ENCODE measurements around the gene XYLT1. TPM values are rescaled to one million over a fixed set of nuclear protein-coding genes. Genes with fewer than 3 reads are reported as not detected.
A peak's percentile ranks its signal among the peaks of the same experiment; 100 is the strongest.

Gene XYLT1
- total RNA-seq, 3 donors from 2014 or later (not counting 1 experiment from before 2014, with no cell fraction given): 40.9 to 55.5 (median 43.8) TPM

DNA sequence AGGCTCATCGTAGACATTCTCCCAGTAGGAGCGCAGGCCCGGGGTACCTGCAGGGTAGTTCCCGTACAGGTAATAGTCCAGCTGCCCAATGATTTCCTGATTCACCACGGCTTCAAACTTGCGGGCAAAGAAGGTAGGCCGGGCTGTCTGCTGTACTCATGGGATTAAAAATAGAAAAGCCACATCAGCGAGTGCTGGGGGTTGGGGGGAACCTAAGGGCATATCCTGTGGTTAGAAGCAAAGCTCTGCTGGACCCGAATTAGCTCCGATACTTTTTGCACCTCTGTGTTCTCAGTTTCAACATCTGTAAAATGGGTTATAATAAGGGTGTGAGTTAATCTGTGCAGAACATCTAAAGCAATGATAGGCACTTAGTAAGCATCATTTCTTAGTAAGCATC is 336.2 kb downstream of the XYLT1 start:
- H3K27me3 ChIP-seq (ENCODE audit: control insufficient read depth, insufficient read depth, low read length): no peaks in the 10 kb centered on the region
- peak overlapping the region; percentile 47 to 53 for H3K27ac Mint-ChIP-seq
- TF ChIP-seq, protein P1, sequence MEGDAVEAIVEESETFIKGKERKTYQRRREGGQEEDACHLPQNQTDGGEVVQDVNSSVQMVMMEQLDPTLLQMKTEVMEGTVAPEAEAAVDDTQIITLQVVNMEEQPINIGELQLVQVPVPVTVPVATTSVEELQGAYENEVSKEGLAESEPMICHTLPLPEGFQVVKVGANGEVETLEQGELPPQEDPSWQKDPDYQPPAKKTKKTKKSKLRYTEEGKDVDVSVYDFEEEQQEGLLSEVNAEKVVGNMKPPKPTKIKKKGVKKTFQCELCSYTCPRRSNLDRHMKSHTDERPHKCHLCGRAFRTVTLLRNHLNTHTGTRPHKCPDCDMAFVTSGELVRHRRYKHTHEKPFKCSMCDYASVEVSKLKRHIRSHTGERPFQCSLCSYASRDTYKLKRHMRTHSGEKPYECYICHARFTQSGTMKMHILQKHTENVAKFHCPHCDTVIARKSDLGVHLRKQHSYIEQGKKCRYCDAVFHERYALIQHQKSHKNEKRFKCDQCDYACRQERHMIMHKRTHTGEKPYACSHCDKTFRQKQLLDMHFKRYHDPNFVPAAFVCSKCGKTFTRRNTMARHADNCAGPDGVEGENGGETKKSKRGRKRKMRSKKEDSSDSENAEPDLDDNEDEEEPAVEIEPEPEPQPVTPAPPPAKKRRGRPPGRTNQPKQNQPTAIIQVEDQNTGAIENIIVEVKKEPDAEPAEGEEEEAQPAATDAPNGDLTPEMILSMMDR (IDR thresholded peaks at IDR 0.05): no peak
- peaks cover 42 to 47% of the 10 kb centered on the region in 2 donors for H3K4me1 Mint-ChIP-seq
- no peak overlapping the region for H3K4me3 ChIP-seq (ENCODE audit: low read length)
- H3K36me3 ChIP-seq (ENCODE audit: control insufficient read depth, insufficient read depth, low read length): peaks cover 58% of the 10 kb centered on the region
- no peak for DNase-seq
- H3K27ac ChIP-seq (ENCODE audit: low read length): no peak overlapping the region
- peak in 1 of 3 donors; percentile 44 for ATAC-seq
- no peaks in the 10 kb centered on the region for H3K27me3 Mint-ChIP-seq (ENCODE audit: low read depth in 2 of 2)
- H3K4me3 Mint-ChIP-seq: no peak overlapping the region
- peaks cover 17% of the 10 kb centered on the region for H3K4me1 ChIP-seq (ENCODE audit: control insufficient read depth, insufficient read depth, low read length)
- intact Hi-C loops (cut with micrococcal nuclease): no loop called here
- WGBS (ENCODE audit: insufficient coverage): 20% methylated on average over 10 of the region's 10 CpGs
- no peaks in the 10 kb centered on the region for H3K9me3 ChIP-seq (ENCODE audit: control insufficient read depth, insufficient read depth, low read length)
- H3K36me3 Mint-ChIP-seq: peaks cover 16% of the 10 kb centered on the region
- H3K9me3 Mint-ChIP-seq: no peaks in the 10 kb centered on the region

DNA sequence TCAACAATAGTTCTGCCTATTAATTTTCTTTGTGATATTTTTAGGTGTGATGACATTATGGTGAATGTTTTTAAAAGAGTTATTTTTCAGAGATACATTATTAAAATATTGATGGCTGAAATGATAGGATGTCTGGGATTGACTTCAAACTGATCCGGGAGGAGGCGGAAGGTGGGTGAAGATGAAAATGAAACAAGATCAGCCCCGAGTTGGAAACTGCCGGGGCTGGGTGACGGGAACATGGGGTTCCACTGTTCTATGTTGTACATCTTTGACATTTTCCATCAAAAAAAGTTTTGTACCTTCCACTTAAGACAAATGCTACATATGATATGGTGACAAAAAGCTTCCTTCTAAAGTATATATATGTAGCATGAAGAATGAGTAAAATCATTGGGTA is 336.9 kb downstream of the XYLT1 start:
- Mint-ChIP-seq H3K36me3 (peaks cover 16% of the 10 kb centered on the region), H3K4me3 (no peak overlapping the region), H3K9me3 (no peaks in the 10 kb centered on the region), H3K27ac (peak overlapping the region in 1 of 2 donors; percentile 47), H3K4me1 (peaks cover 42 to 47% of the 10 kb centered on the region in 2 donors), H3K27me3 (ENCODE audit: low read depth in 2 of 2) (no peaks in the 10 kb centered on the region)
- DNase-seq: no peak
- TF ChIP-seq, protein P1 (IDR thresholded peaks at IDR 0.05): no peak
- H3K4me1 ChIP-seq (ENCODE audit: control insufficient read depth, insufficient read depth, low read length): peaks cover 17% of the 10 kb centered on the region
- peaks cover 52% of the 10 kb centered on the region for H3K36me3 ChIP-seq (ENCODE audit: control insufficient read depth, insufficient read depth, low read length)
- ATAC-seq: no peak
- intact Hi-C loops (cut with micrococcal nuclease): no loop called here
- no peaks in the 10 kb centered on the region for H3K9me3 ChIP-seq (ENCODE audit: control insufficient read depth, insufficient read depth, low read length)
- H3K27ac ChIP-seq (ENCODE audit: low read length): no peak overlapping the region
- WGBS (ENCODE audit: insufficient coverage): 97% methylated on average over 5 of the region's 5 CpGs
- H3K27me3 ChIP-seq (ENCODE audit: control insufficient read depth, insufficient read depth, low read length): no peaks in the 10 kb centered on the region
- H3K4me3 ChIP-seq (ENCODE audit: low read length): no peak overlapping the region

DNA sequence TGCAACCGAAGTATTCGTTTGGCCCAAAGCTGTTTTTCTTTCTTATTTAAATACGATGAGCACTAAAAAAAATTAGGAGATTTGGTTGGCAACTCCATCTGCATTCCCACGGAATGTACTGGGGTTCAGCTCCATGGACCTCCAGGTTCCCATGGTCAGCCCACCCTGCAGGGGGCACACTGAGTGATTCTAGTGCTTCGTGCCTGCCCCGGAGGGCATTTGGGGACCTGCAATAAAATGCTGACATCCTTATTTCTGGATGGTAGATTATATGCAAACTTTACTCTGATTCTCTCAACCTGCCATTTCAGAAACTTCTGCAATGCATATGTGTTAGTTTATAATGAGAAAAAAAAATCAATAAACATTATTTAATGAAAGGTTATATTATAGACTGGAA is 339.4 kb downstream of the XYLT1 start:
- Mint-ChIP-seq H3K36me3 (peaks cover 15% of the 10 kb centered on the region), H3K27me3 (ENCODE audit: low read depth in 2 of 2) (no peaks in the 10 kb centered on the region), H3K9me3 (no peaks in the 10 kb centered on the region), H3K4me3 (no peak overlapping the region), H3K27ac (no peak overlapping the region), H3K4me1 (peaks cover 33 to 44% of the 10 kb centered on the region in 2 donors)
- no peak overlapping the region for H3K4me3 ChIP-seq (ENCODE audit: low read length)
- H3K4me1 ChIP-seq (ENCODE audit: control insufficient read depth, insufficient read depth, low read length): peaks cover 17% of the 10 kb centered on the region
- H3K36me3 ChIP-seq (ENCODE audit: control insufficient read depth, insufficient read depth, low read length): peaks cover 47% of the 10 kb centered on the region
- TF ChIP-seq, protein P1 (IDR thresholded peaks at IDR 0.05): no peak
- ATAC-seq: no peak
- no peak for DNase-seq
- no peaks in the 10 kb centered on the region for H3K9me3 ChIP-seq (ENCODE audit: control insufficient read depth, insufficient read depth, low read length)
- H3K27ac ChIP-seq (ENCODE audit: low read length): no peak overlapping the region
- 89% methylated on average over 4 of the region's 6 CpGs for WGBS (ENCODE audit: insufficient coverage)
- intact Hi-C loops (cut with micrococcal nuclease): no loop called here
- no peaks in the 10 kb centered on the region for H3K27me3 ChIP-seq (ENCODE audit: control insufficient read depth, insufficient read depth, low read length)

DNA sequence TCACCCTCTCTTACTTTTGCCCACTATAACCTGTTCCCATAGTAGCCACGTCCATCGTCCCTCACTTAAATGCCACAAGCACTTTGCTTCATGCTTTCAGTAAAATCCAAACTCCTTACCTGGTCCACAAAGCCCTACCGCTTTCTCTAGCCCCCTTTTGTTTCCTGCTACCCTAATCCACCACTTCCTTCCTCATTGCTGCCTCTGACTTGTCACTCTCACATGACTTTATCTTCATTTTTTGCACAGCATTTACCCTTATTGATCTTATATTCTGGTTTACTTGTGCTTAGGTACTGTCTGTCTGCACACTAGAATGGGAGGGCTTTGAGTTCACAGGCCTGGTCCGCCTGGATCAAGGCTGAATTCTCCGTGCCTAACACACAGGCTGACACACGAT is 340.0 kb downstream of the XYLT1 start:
- no peak overlapping the region for H3K4me3 Mint-ChIP-seq
- Histone ChIP-seq H3K27ac (ENCODE audit: low read length) (no peak overlapping the region), H3K9me3 (ENCODE audit: control insufficient read depth, insufficient read depth, low read length) (no peaks in the 10 kb centered on the region), H3K36me3 (ENCODE audit: control insufficient read depth, insufficient read depth, low read length) (peaks cover 42% of the 10 kb centered on the region), H3K4me1 (ENCODE audit: control insufficient read depth, insufficient read depth, low read length) (peaks cover 17% of the 10 kb centered on the region), H3K27me3 (ENCODE audit: control insufficient read depth, insufficient read depth, low read length) (no peaks in the 10 kb centered on the region), H3K4me3 (ENCODE audit: low read length) (no peak overlapping the region)
- H3K4me1 Mint-ChIP-seq: peaks cover 27 to 38% of the 10 kb centered on the region in 2 donors
- DNase-seq: no peak
- no peaks in the 10 kb centered on the region for H3K27me3 Mint-ChIP-seq (ENCODE audit: low read depth in 2 of 2)
- H3K27ac Mint-ChIP-seq: peak overlapping the region in 1 of 2 donors; percentile 1
- no peak for ATAC-seq
- peaks cover 15% of the 10 kb centered on the region for H3K36me3 Mint-ChIP-seq
- intact Hi-C loops (cut with micrococcal nuclease): no loop called here
- 33% methylated on average over 4 of the region's 6 CpGs for WGBS (ENCODE audit: insufficient coverage)
- no peaks in the 10 kb centered on the region for H3K9me3 Mint-ChIP-seq
- TF ChIP-seq, protein P1 (IDR thresholded peaks at IDR 0.05): no peak

All from natural killer cell (primary cell).